ENCODE data around the gene LAYN. TPM values are rescaled to one million over a fixed set of nuclear protein-coding genes. Genes with fewer than 3 reads are reported as not detected.

LAYN gene
- total RNA-seq, 1 donor from 2014 or later: 10.6 TPM

GRCh38 chr11:111604392-111605009, 64.0 kb downstream of the LAYN start:
- Mint-ChIP-seq H3K4me3 (ENCODE audit: unreplicated experiment) (peak overlapping the region; percentile 0), H3K36me3 (ENCODE audit: low read depth) (no peaks in the 10 kb centered on the region), H3K4me1 (ENCODE audit: low read depth) (peaks cover 29% of the 10 kb centered on the region), H3K27me3 (ENCODE audit: low read depth) (no peaks in the 10 kb centered on the region), H3K27ac (ENCODE audit: unreplicated experiment) (no peak overlapping the region), H3K9me3 (ENCODE audit: low read depth) (no peaks in the 10 kb centered on the region)
- no peak for DNase-seq (ENCODE audit: low spot score)
- TF ChIP-seq, protein P1, sequence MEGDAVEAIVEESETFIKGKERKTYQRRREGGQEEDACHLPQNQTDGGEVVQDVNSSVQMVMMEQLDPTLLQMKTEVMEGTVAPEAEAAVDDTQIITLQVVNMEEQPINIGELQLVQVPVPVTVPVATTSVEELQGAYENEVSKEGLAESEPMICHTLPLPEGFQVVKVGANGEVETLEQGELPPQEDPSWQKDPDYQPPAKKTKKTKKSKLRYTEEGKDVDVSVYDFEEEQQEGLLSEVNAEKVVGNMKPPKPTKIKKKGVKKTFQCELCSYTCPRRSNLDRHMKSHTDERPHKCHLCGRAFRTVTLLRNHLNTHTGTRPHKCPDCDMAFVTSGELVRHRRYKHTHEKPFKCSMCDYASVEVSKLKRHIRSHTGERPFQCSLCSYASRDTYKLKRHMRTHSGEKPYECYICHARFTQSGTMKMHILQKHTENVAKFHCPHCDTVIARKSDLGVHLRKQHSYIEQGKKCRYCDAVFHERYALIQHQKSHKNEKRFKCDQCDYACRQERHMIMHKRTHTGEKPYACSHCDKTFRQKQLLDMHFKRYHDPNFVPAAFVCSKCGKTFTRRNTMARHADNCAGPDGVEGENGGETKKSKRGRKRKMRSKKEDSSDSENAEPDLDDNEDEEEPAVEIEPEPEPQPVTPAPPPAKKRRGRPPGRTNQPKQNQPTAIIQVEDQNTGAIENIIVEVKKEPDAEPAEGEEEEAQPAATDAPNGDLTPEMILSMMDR (IDR thresholded peaks at IDR 0.05): peak; percentile 87

GRCh38 chr11:111605681-111606080, 65.2 kb downstream of the LAYN start:
- no peaks in the 10 kb centered on the region for H3K36me3 Mint-ChIP-seq (ENCODE audit: low read depth)
- TF ChIP-seq, protein P1 (IDR thresholded peaks at IDR 0.05): no peak

GRCh38 chr11:111606986-111607385, 66.5 kb downstream of the LAYN start:
- Mint-ChIP-seq H3K4me1 (ENCODE audit: low read depth) (peaks cover 24% of the 10 kb centered on the region), H3K36me3 (ENCODE audit: low read depth) (no peaks in the 10 kb centered on the region), H3K4me3 (ENCODE audit: unreplicated experiment) (no peak overlapping the region), H3K27ac (ENCODE audit: unreplicated experiment) (no peak overlapping the region), H3K9me3 (ENCODE audit: low read depth) (no peaks in the 10 kb centered on the region), H3K27me3 (ENCODE audit: low read depth) (no peaks in the 10 kb centered on the region)
- TF ChIP-seq, protein P1 (IDR thresholded peaks at IDR 0.05): no peak
- no peak for DNase-seq (ENCODE audit: low spot score)

More at GRCh38 chr11:111605681-111606080, 65.2 kb downstream of the LAYN start:
- no peaks in the 10 kb centered on the region for H3K27me3 Mint-ChIP-seq (ENCODE audit: low read depth)
- no peak overlapping the region for H3K27ac Mint-ChIP-seq (ENCODE audit: unreplicated experiment)
- peaks cover 29% of the 10 kb centered on the region for H3K4me1 Mint-ChIP-seq (ENCODE audit: low read depth)
- no peak for DNase-seq (ENCODE audit: low spot score)
- no peak overlapping the region for H3K4me3 Mint-ChIP-seq (ENCODE audit: unreplicated experiment)
- H3K9me3 Mint-ChIP-seq (ENCODE audit: low read depth): no peaks in the 10 kb centered on the region

- no peak for DNase-seq (ENCODE audit: low spot score)
- Mint-ChIP-seq H3K27me3 (ENCODE audit: low read depth) (no peaks in the 10 kb centered on the region), H3K9me3 (ENCODE audit: low read depth) (no peaks in the 10 kb centered on the region), H3K27ac (ENCODE audit: unreplicated experiment) (no peak overlapping the region), H3K36me3 (ENCODE audit: low read depth) (no peaks in the 10 kb centered on the region), H3K4me3 (ENCODE audit: unreplicated experiment) (no peak overlapping the region), H3K4me1 (ENCODE audit: low read depth) (peaks cover 24% of the 10 kb centered on the region)
- TF ChIP-seq, protein P1 (IDR thresholded peaks at IDR 0.05): no peak
Observed at GRCh38 chr11:111607751-111608150, 67.2 kb downstream of the LAYN start.

Small RNAs within 50 kb of the gene (microRNA-seq; reads per million reads assigned to microRNA genes)
- gene MIR34B (ENCODE audit: borderline number of aligned reads) (3.9 reads per million), gene MIR34C (ENCODE audit: borderline number of aligned reads) (27.1 reads per million, percentile 41 among the genes with 10 or more reads in this experiment)

Other genes with a start within 250 kb of the LAYN start
- not detected in 3 replicates for gene POU2AF3, start 242.2 kb upstream of the LAYN start, total RNA-seq
- not detected in 3 replicates for gene POU2AF1, start 161.4 kb upstream of the LAYN start, total RNA-seq
- gene BTG4, start 28.3 kb upstream of the LAYN start, total RNA-seq: not detected in 3 replicates
- not detected in 3 replicates for gene HOATZ, start 25.9 kb upstream of the LAYN start, total RNA-seq
- 12.9 to 16.2 TPM (median 14.4 TPM) in 3 replicates for gene SIK2, start 61.7 kb downstream of the LAYN start, total RNA-seq
- gene PPP2R1B, start 225.7 kb downstream of the LAYN start, total RNA-seq: 17.2 to 27.3 TPM (median 18.5 TPM) in 3 replicates

All from chondrocyte (in vitro differentiated cells).